Loucy (cell line): ENCODE data around the gene APOOL.

ENCODE experiments used
- H2AFZ ChIP-seq: fragments of 200-600 bp; sonication (generic); 2 replicates; pipeline ENCODE4 v1.6.0; 2016; ENCODE audit warnings: antibody characterized with exemption, mild to moderate bottlenecking, low read length, moderate library complexity
- H3F3A ChIP-seq: fragments of 200-600 bp; 2 replicates; pipeline ENCODE4 v1.6.0; 2016; ENCODE audit warnings: antibody characterized with exemption, low read depth, mild to moderate bottlenecking
- H3K27me3 ChIP-seq: fragments of 200-600 bp; sonication (generic); 2 replicates; pipeline ENCODE4 v1.6.1; 2014; ENCODE audit warnings: low read length, mild to moderate bottlenecking; ENCODE audit not compliant: insufficient read depth, poor library complexity, severe bottlenecking
- H3K36me3 ChIP-seq: fragments of 200-600 bp; sonication (generic); 2 replicates; pipeline ENCODE4 v1.6.1; 2016; ENCODE audit warnings: low read length; ENCODE audit not compliant: insufficient read depth
- H3K4me1 ChIP-seq: fragments of 200-600 bp; sonication (generic); 2 replicates; pipeline ENCODE4 v1.5.1; 2014; ENCODE audit warnings: low read length, mild to moderate bottlenecking; ENCODE audit not compliant: insufficient read depth, poor library complexity, severe bottlenecking
- H3K4me2 ChIP-seq: fragments of 200-600 bp; sonication (generic); 2 replicates; pipeline ENCODE4 v1.6.0; 2014; ENCODE audit warnings: antibody characterized with exemption, low read length, low read depth, mild to moderate bottlenecking; ENCODE audit not compliant: poor library complexity, severe bottlenecking
- H3K4me3 ChIP-seq: fragments of 200-600 bp; sonication (generic); 2 replicates; pipeline ENCODE4 v1.5.1; 2014; ENCODE audit warnings: low read length, mild to moderate bottlenecking, mixed read lengths; ENCODE audit not compliant: poor library complexity, severe bottlenecking
- H3K79me2 ChIP-seq: fragments of 200-600 bp; sonication (generic); 2 replicates; pipeline ENCODE4 v1.6.1; 2014; ENCODE audit warnings: low read length; ENCODE audit not compliant: insufficient read depth
- H3K9ac ChIP-seq: fragments of 200-600 bp; sonication (generic); 2 replicates; pipeline ENCODE4 v1.6.0; 2014; ENCODE audit warnings: mild to moderate bottlenecking, low read depth, low read length, moderate library complexity; ENCODE audit not compliant: poor library complexity, severe bottlenecking
- H3K9me2 ChIP-seq: fragments of 200-600 bp; sonication (generic); replicated peaks from 2 replicates; pipeline ENCODE4 v1.6.1; 2016; ENCODE audit warnings: low read depth, low read length, mixed read lengths
- H3K9me3 ChIP-seq: fragments of 200-600 bp; sonication (generic); 2 replicates; pipeline ENCODE4 v1.6.1; 2014; ENCODE audit warnings: mild to moderate bottlenecking, antibody characterized with exemption, low read length, low read depth; ENCODE audit not compliant: insufficient read depth
- H4K20me1 ChIP-seq: fragments of 200-600 bp; sonication (generic); 2 replicates; pipeline ENCODE4 v1.6.0; 2014; ENCODE audit warnings: antibody characterized with exemption, low read length, mild to moderate bottlenecking; ENCODE audit not compliant: insufficient read depth, poor library complexity, severe bottlenecking
- CTCF ChIP-seq: fragments of 200-600 bp; sonication (generic); conservative IDR thresholded peaks from 2 replicates; pipeline ENCODE4 v1.5.1; 2014; ENCODE audit warnings: mild to moderate bottlenecking, antibody characterized with exemption, low read length
- EZH2phosphoT487 ChIP-seq: fragments of 200-600 bp; IDR thresholded peaks from 2 replicates; pipeline ENCODE4 v1.6.1; 2018; ENCODE audit warnings: antibody characterized with exemption, mild to moderate bottlenecking, moderate library complexity, borderline replicate concordance

APOOL gene

GRCh38 chrX:85139422-85139821, 135.7 kb downstream of the APOOL start:
- no peaks in the 10 kb centered on the region for H3K4me1 ChIP-seq
- H2AFZ ChIP-seq, result no peak overlapping the region
- no peaks in the 10 kb centered on the region for H3K79me2 ChIP-seq
- H3K9me2 ChIP-seq, result no peaks in the 10 kb centered on the region
- H3K4me3 ChIP-seq, result no peak overlapping the region
- H4K20me1 ChIP-seq, result no peaks in the 10 kb centered on the region
- TF ChIP-seq CTCF, result no peak
- no peak for TF ChIP-seq EZH2phosphoT487
- H3K9me3 ChIP-seq, result no peaks in the 10 kb centered on the region
- H3K4me2 ChIP-seq, result no peak overlapping the region
- no peaks in the 10 kb centered on the region for H3K27me3 ChIP-seq
- H3F3A ChIP-seq, result no peaks in the 10 kb centered on the region
- H3K9ac ChIP-seq, result no peak overlapping the region
- no peaks in the 10 kb centered on the region for H3K36me3 ChIP-seq

- H4K20me1 ChIP-seq, result no peaks in the 10 kb centered on the region
- no peaks in the 10 kb centered on the region for H3K79me2 ChIP-seq
- H3K4me2 ChIP-seq, result no peak overlapping the region
- no peaks in the 10 kb centered on the region for H3K9me3 ChIP-seq
- TF ChIP-seq EZH2phosphoT487 (no peak), CTCF (no peak)
- H3K4me3 ChIP-seq, result no peak overlapping the region
- no peak overlapping the region for H3K9ac ChIP-seq
- H3F3A ChIP-seq, result no peaks in the 10 kb centered on the region
- H3K36me3 ChIP-seq, result no peaks in the 10 kb centered on the region
- H3K4me1 ChIP-seq, result no peaks in the 10 kb centered on the region
- H3K27me3 ChIP-seq, result no peaks in the 10 kb centered on the region
- H3K9me2 ChIP-seq, result no peaks in the 10 kb centered on the region
- no peak overlapping the region for H2AFZ ChIP-seq
Observed at GRCh38 chrX:85140964-85141363, 137.3 kb downstream of the APOOL start.
